A549 (cell line): Measurements from ENCODE around the gene SNX6. TPM values are rescaled to one million over a fixed set of nuclear protein-coding genes. Genes with fewer than 3 reads are reported as not detected.
A peak's percentile ranks its signal among the peaks of the same experiment; 100 is the strongest.
"Not testable (repeated sequence)": the region's sequence is repeated elsewhere in the genome, so short reads cannot be mapped to it uniquely, and the experiment has no call there.

Experiments used
- ATAC-seq, 2 experiments: fragments of 200-7000 bp in 1 of 2; fragments of >200 bp in 1 of 2; cut with Nextera tagmentation in 1 of 2; cut with Tn5 transposase in 1 of 2; 3 replicates each; pipeline versions ENCODE4 v1.8.0 to v1.9.1; 2018 to 2020; ENCODE audit warnings: mild to moderate bottlenecking in 1 of 2, moderate library complexity in 1 of 2
- CTCF ChIA-PET: fragments of 300-600 bp; sonication (Branson Sonifier 250); formaldehyde crosslinking; extraction: SDS; loops from one replicate; lab custom pipeline; 2021; ENCODE audit warnings: antibody characterized with exemption, inconsistent platforms; lab: Yijun Ruan, JAX
- POLR2A ChIA-PET: fragments of 350-600 bp; formaldehyde crosslinking; extraction: SDS; loops from one replicate; lab custom pipeline; 2021; ENCODE audit warnings: antibody characterized with exemption, inconsistent platforms; lab: Yijun Ruan, JAX
- DNase-seq, 2 experiments: peaks; one replicate each; pipeline versions ENCODE4 v3.0.0 to v3.0.0-alpha.2; 2011 to 2016; ENCODE audit warnings: low read depth in 1 of 2, low spot score in 1 of 2
- FAIRE-seq: peaks from 2 replicates; lab custom pipeline; 2011; peaks lifted over from hg19 to GRCh38; lab: Jason Lieb, UNC
- H3K27ac ChIP-seq, 2 experiments: fragments of >200 bp; sonication (Bioruptor Twin); formaldehyde crosslinking; 3 replicates each; pipeline ENCODE4 v1.5.1; 2016 to 2017
- H3K4me1 ChIP-seq: fragments of >200 bp; sonication (Bioruptor Twin); formaldehyde crosslinking; 3 replicates; pipeline ENCODE4 v1.6.1; 2016
- H3K4me2 ChIP-seq: fragments of >200 bp; sonication (Bioruptor Twin); formaldehyde crosslinking; 3 replicates; pipeline ENCODE4 v1.6.1; 2016
- H3K4me3 ChIP-seq: fragments of >200 bp; sonication (Bioruptor Twin); formaldehyde crosslinking; 3 replicates; pipeline ENCODE4 v1.5.1; 2016
- H3K9me3 ChIP-seq: fragments of >200 bp; sonication (Bioruptor Twin); formaldehyde crosslinking; 3 replicates; pipeline ENCODE4 v1.6.1; 2016
- BCL3 ChIP-seq: fragments of >200 bp; sonication (Bioruptor Twin); formaldehyde crosslinking; IDR thresholded peaks from 3 replicates; pipeline ENCODE4 v1.6.1; 2016
- EHMT2 ChIP-seq: fragments of 200-600 bp; sonication (generic); IDR thresholded peaks from 2 replicates; pipeline ENCODE4 v1.6.1; 2016; ENCODE audit warnings: antibody characterized with exemption, low read depth, mild to moderate bottlenecking, moderate library complexity
- EP300 ChIP-seq, 2 experiments: fragments of >200 bp; sonication (Bioruptor Twin); formaldehyde crosslinking; IDR thresholded peaks; 2 replicates in 1 of 2; 3 replicates in 1 of 2; pipeline ENCODE4 v1.6.1; 2016 to 2017
- FOSB ChIP-seq: fragments of 250-450 bp; sonication (Bioruptor Pico); IDR thresholded peaks from 2 replicates; pipeline ENCODE4 v1.5.0; 2020; ENCODE audit warnings: mild to moderate bottlenecking, moderate library complexity
- FOSL2 ChIP-seq, 2 experiments: fragments of 450-650 bp in 1 of 2; fragments of >200 bp in 1 of 2; sonication (Bioruptor Twin) in 1 of 2; formaldehyde crosslinking; IDR thresholded peaks; 2 replicates each; pipeline versions ENCODE4 v1.5.0 to v1.6.1; 2016 to 2020; ENCODE audit warnings: mild to moderate bottlenecking in 1 of 2, moderate library complexity in 1 of 2
- GATA3 ChIP-seq: IDR thresholded peaks from 2 replicates; pipeline ENCODE4 v1.6.1; 2012; ENCODE audit warnings: borderline replicate concordance
- HDAC2 ChIP-seq: fragments of 200-600 bp; sonication (generic); IDR thresholded peaks from 2 replicates; pipeline ENCODE4 v1.6.1; 2016
- HOXA7 ChIP-seq: fragments of 250-450 bp; sonication (Bioruptor Pico); IDR thresholded peaks from 2 replicates; pipeline ENCODE4 v1.5.0; 2020; ENCODE audit warnings: mild to moderate bottlenecking, moderate library complexity
- HOXB13 ChIP-seq: fragments of 250-450 bp; sonication (Bioruptor Pico); IDR thresholded peaks from 2 replicates; pipeline ENCODE4 v1.5.0; 2020; ENCODE audit warnings: low read depth, mild to moderate bottlenecking, moderate library complexity
- JUN ChIP-seq, 2 experiments: fragments of >200 bp; sonication (Bioruptor Twin); formaldehyde crosslinking; IDR thresholded peaks; 2 replicates in 1 of 2; 3 replicates in 1 of 2; pipeline ENCODE4 v1.6.1; 2016 to 2017
- KDM5A ChIP-seq: fragments of 200-600 bp; sonication (generic); IDR thresholded peaks from 2 replicates; pipeline ENCODE4 v1.6.1; 2016; ENCODE audit warnings: antibody characterized with exemption, mild to moderate bottlenecking
- MAFK ChIP-seq: fragments of 450-650 bp; IDR thresholded peaks from 2 replicates; pipeline ENCODE4 v1.6.1; 2014; ENCODE audit not compliant: partially characterized antibody
- NFE2L2 ChIP-seq: fragments of 150-350 bp; conservative IDR thresholded peaks from 2 replicates; pipeline ENCODE4 v1.6.1; 2014; ENCODE audit warnings: low read length
- PHF8 ChIP-seq: fragments of 200-600 bp; sonication (generic); IDR thresholded peaks from 2 replicates; pipeline ENCODE4 v1.6.1; 2016; ENCODE audit warnings: low read depth, mild to moderate bottlenecking, antibody characterized with exemption, moderate library complexity, borderline replicate concordance
- POLR2A ChIP-seq: IDR thresholded peaks from 2 replicates; pipeline ENCODE4 v1.6.1; 2012; ENCODE audit warnings: mild to moderate bottlenecking, low read length
- RCOR1 ChIP-seq: fragments of 150-350 bp; IDR thresholded peaks from 2 replicates; pipeline ENCODE4 v1.6.1; 2014; ENCODE audit warnings: antibody characterized with exemption, low read length, low read depth
- RFX5 ChIP-seq: fragments of 450-650 bp; IDR thresholded peaks from 2 replicates; pipeline ENCODE4 v1.7.1; 2014; ENCODE audit warnings: antibody characterized with exemption, mild to moderate bottlenecking, moderate library complexity
- SMC3 ChIP-seq: fragments of >200 bp; sonication (Bioruptor Twin); formaldehyde crosslinking; IDR thresholded peaks from 3 replicates; pipeline ENCODE4 v1.6.1; 2018; ENCODE audit warnings: inconsistent platforms
- TP53 ChIP-seq: fragments of 250-450 bp; sonication (Bioruptor Pico); IDR thresholded peaks from 2 replicates; pipeline ENCODE4 v1.5.0; 2021; ENCODE audit warnings: mild to moderate bottlenecking, moderate library complexity
- ZFP36 ChIP-seq: fragments of 450-650 bp; IDR thresholded peaks from 2 replicates; pipeline ENCODE4 v1.6.1; 2014; ENCODE audit warnings: borderline replicate concordance; ENCODE audit not compliant: partially characterized antibody
- ZSCAN20 ChIP-seq: fragments of 250-450 bp; sonication (Bioruptor Pico); IDR thresholded peaks from 2 replicates; pipeline ENCODE4 v1.8.0; 2022; ENCODE audit warnings: mild to moderate bottlenecking, moderate library complexity
- WGBS: methylation state at CpG from one replicate; pipeline ENCODE4 v1.1.6; 2017; ENCODE audit errors: missing lambda C conversion rate; 5-methylcytosine and 5-hydroxymethylcytosine counted together
- polyA plus RNA-seq, 4 experiments: library from polyadenylated mRNA; depleted of rRNA in 3 of 4; stranded (reverse); fragments of >200 nt; fragmentation: RNase III in 1 of 4; extraction: RNeasy Plus Mini Kit Qiagen cat#74134 plus additional on column Dnase treatment in 1 of 4; gene quantifications; 2 replicates in 3 of 4; 3 replicates in 1 of 4; pipeline ENCODE4 v1.2.3, GENCODE V29; 2011 to 2017
- TF ChIP-seq, protein P1 (sequence below): fragments of 450-650 bp; IDR thresholded peaks from 2 replicates; pipeline ENCODE4 v1.6.1; 2014; ENCODE audit warnings: antibody characterized with exemption
- TF ChIP-seq, protein P2 (sequence below): fragments of >200 bp; sonication (Bioruptor Twin); formaldehyde crosslinking; IDR thresholded peaks from 2 replicates; pipeline ENCODE4 v1.6.1; 2016
- TF ChIP-seq, protein P3 (sequence below): IDR thresholded peaks from 2 replicates; pipeline ENCODE4 v1.6.1; 2012
- TF ChIP-seq, protein P4 (sequence below): IDR thresholded peaks from 2 replicates; pipeline ENCODE4 v1.6.1; 2012

The SNX6 gene
- polyA plus RNA-seq, 2 of the 4 experiments (the other 2 are of a cell fraction), result 149 to 174 TPM

DNA sequence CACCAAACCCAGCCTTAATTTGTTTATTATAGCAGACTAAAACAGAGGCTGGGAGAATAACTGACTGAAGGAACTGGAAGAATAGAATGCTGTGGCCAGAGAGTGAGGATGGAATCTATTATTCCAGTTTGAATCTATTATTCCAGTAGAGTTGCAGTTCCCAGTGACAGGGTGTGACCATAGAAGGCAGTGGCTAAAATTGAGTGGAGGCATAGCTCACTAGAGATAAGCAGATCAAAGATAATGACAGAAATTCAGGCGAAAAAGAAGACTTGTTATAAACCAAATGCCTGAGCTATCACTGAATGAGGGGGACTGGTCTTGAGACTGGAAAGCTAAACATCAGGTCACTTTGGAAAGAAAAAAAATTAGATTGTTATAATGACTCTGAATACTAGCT, 26.0 kb upstream of the SNX6 start:
- no peak overlapping the region for H3K4me2 ChIP-seq
- DNase-seq (no peak), FAIRE-seq (no peak), ATAC-seq (no peak)
- ChIA-PET POLR2A (no interaction called here), CTCF (interaction anchor here (2.2 kb wide), 1 partner anchor 17 kb away, joined by 9 read pairs; no protein-coding TSS in a partner anchor)
- peak overlapping the region in 1 of 2 experiments; percentile 49; a peak in 2 of 6 replicates for H3K27ac ChIP-seq
- no peak for TF ChIP-seq PHF8
- no peak for TF ChIP-seq FOSL2 (IDR thresholded peaks at IDR 0.05)
- no peak for TF ChIP-seq FOSL2 (CRISPR knock-in tag; IDR thresholded peaks at IDR 0.05)
- TF ChIP-seq ZSCAN20 (CRISPR knock-in tag), result no peak
- no peak for TF ChIP-seq POLR2A
- no peak for TF ChIP-seq HOXB13 (CRISPR knock-in tag)
- TF ChIP-seq NFE2L2, result no peak
- H3K9me3 ChIP-seq, result peaks cover 5% of the 10 kb centered on the region; the same call in 1 of the 3 replicates
- H3K4me1 ChIP-seq, result peaks cover 21% of the 10 kb centered on the region
- 68% methylated on average over 1 of the region's 1 CpG for WGBS
- H3K4me3 ChIP-seq, result no peak overlapping the region

- CTCF ChIA-PET, POLR2A ChIA-PET, H3K9me3 ChIP-seq, ATAC-seq, H3K4me2 ChIP-seq, FAIRE-seq, H3K4me3 ChIP-seq, DNase-seq: not testable (repeated sequence)
- Histone ChIP-seq H3K4me1 (peaks cover 48% of the 10 kb centered on the region), H3K27ac (peak overlapping the region; percentile 50 to 90; a peak in 5 of 6 replicates)
- 89% methylated on average over 2 of the region's 2 CpGs for WGBS
Measured at GRCh38 chr14:34653073-34653472, 23.1 kb upstream of the SNX6 start.

DNA sequence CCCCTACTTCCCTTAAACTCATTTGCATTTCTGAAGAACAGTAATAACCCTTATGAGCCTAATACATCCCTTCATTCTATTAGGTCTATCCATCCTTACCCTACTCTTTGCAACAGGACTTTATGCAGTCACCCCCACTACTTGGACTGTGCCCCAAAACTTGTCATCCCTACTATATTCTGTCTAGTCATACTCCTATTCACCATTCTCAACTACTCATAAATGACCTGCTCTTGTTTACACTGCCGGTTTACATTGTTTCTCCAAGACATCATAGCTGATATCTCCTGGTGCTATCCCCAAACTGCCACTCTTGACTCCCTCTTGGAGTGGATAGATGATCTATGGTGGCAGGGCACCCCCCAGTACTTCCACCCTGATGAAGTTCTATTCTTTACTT, 22.4 kb upstream of the SNX6 start:
- ATAC-seq; POLR2A ChIA-PET; H3K4me3 ChIP-seq; FAIRE-seq; H3K9me3 ChIP-seq; DNase-seq; TF ChIP-seq FOSL2 (IDR thresholded peaks at IDR 0.05): not testable (repeated sequence)
- TF ChIP-seq FOSL2 (CRISPR knock-in tag; IDR thresholded peaks at IDR 0.05) (0 out of 2 replicates have a peak, but pooled peaks have one; percentile 5), MAFK (peak; percentile 59)
- peak overlapping the region; percentile 84 to 90 for H3K27ac ChIP-seq
- 19% methylated on average over 1 of the region's 1 CpG for WGBS
- CTCF ChIA-PET, result interaction anchor here (1.1 kb wide), 1 partner anchor 21 kb away, joined by 3 read pairs; no protein-coding TSS in a partner anchor
- peaks cover 48% of the 10 kb centered on the region for H3K4me1 ChIP-seq
- H3K4me2 ChIP-seq, result peak overlapping the region; percentile 30; the same call in 2 of the 3 replicates

- ATAC-seq, result peak; percentile 95 to 99
- CTCF ChIA-PET, result interaction anchor here (0.7 to 1.1 kb wide), 5 partner anchors 19 to 771 kb away, joined by 3 to 4 read pairs (median 3); no protein-coding TSS in a partner anchor
- Histone ChIP-seq H3K4me3 (no peak overlapping the region), H3K27ac (peak overlapping the region; percentile 84 to 90), H3K4me2 (peak overlapping the region; percentile 67), H3K4me1 (peaks cover 48% of the 10 kb centered on the region), H3K9me3 (no peaks in the 10 kb centered on the region)
- peak; percentile 85 to 92 for DNase-seq
- WGBS, result 9% methylated on average over 4 of the region's 4 CpGs
- POLR2A ChIA-PET, result interaction anchor here (0.5 to 1.5 kb wide), 7 partner anchors 15 to 471 kb away, joined by 3 to 12 read pairs (median 3); partner anchors contain the start of genes PPP2R3C, SNX6 and SRP54
- FAIRE-seq, result no peak
- TF ChIP-seq FOSB, result no peak
- no peak for TF ChIP-seq ZFP36
- peak; percentile 11 to 67; a peak in 2 of 5 replicates for TF ChIP-seq EP300 (IDR thresholded peaks at IDR 0.05)
- TF ChIP-seq TP53 (CRISPR knock-in tag), result no peak
- TF ChIP-seq GATA3, result peak; percentile 82; the same call in 1 of the 2 replicates
- TF ChIP-seq HDAC2, result no peak
- TF ChIP-seq POLR2A, result no peak
- no peak for TF ChIP-seq BCL3
- TF ChIP-seq HOXA7 (CRISPR knock-in tag), result no peak
- TF ChIP-seq, protein P1, sequence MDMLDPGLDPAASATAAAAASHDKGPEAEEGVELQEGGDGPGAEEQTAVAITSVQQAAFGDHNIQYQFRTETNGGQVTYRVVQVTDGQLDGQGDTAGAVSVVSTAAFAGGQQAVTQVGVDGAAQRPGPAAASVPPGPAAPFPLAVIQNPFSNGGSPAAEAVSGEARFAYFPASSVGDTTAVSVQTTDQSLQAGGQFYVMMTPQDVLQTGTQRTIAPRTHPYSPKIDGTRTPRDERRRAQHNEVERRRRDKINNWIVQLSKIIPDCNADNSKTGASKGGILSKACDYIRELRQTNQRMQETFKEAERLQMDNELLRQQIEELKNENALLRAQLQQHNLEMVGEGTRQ, result no peak
- TF ChIP-seq, protein P2, sequence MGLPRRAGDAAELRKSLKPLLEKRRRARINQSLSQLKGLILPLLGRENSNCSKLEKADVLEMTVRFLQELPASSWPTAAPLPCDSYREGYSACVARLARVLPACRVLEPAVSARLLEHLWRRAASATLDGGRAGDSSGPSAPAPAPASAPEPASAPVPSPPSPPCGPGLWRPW, result peak; percentile 74; the same call in 1 of the 2 replicates
- no peak for TF ChIP-seq RCOR1
- TF ChIP-seq HOXB13 (CRISPR knock-in tag), result no peak
- TF ChIP-seq, protein P3, sequence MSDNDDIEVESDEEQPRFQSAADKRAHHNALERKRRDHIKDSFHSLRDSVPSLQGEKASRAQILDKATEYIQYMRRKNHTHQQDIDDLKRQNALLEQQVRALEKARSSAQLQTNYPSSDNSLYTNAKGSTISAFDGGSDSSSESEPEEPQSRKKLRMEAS, result peak; percentile 46
- TF ChIP-seq, protein P4, sequence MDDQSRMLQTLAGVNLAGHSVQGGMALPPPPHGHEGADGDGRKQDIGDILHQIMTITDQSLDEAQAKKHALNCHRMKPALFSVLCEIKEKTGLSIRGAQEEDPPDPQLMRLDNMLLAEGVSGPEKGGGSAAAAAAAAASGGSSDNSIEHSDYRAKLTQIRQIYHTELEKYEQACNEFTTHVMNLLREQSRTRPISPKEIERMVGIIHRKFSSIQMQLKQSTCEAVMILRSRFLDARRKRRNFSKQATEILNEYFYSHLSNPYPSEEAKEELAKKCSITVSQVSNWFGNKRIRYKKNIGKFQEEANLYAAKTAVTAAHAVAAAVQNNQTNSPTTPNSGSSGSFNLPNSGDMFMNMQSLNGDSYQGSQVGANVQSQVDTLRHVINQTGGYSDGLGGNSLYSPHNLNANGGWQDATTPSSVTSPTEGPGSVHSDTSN, result no peak
- peak; percentile 24; the same call in 1 of the 3 replicates for TF ChIP-seq SMC3
- peak; percentile 78 to 83; a peak in 4 of 5 replicates for TF ChIP-seq JUN (IDR thresholded peaks at IDR 0.05)
- peak; percentile 94 for TF ChIP-seq MAFK
- no peak for TF ChIP-seq KDM5A
- no peak for TF ChIP-seq EHMT2
- no peak for TF ChIP-seq RFX5
Measured at GRCh38 chr14:34650786-34651584, 21.0 kb upstream of the SNX6 start.
